ENCODE results near the gene CLCN2. TPM values are rescaled to one million over a fixed set of nuclear protein-coding genes. Genes with fewer than 3 reads are reported as not detected.

The CLCN2 gene
- total RNA-seq, 1 experiment from 2014 or later = 23.0 TPM

DNA sequence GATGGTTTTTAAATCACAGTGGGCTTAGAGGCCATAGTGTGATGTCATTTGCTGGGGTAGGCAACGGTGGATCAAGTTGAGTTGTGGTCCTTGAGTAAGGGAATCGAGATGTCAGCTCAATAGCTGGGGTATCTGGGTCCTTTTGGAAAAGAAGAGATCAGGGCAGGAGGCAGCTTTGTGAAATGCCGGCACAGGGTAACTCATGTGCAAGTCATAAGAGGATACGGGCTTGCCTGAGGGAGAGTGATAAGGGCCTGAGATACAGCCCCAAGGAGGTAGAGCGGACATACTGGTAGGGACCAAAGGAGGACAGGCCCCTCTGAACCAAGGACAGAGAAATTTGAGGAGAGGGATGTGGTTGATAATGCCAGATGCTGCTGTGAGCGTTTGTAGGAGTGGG lies 28.2 kb downstream of the CLCN2 start:
- Histone ChIP-seq H3K4me1 (no peaks in the 10 kb centered on the region), H3K36me3 (ENCODE audit: control insufficient read depth, insufficient read depth, low read length) (peaks cover 9% of the 10 kb centered on the region), H3K27me3 (replicated peaks; ENCODE audit: control insufficient read depth, insufficient read depth, low read length) (no peaks in the 10 kb centered on the region), H3K4me3 (ENCODE audit: low read depth, low read length) (no peak overlapping the region), H3K9me3 (no peaks in the 10 kb centered on the region)
- intact Hi-C loops (cut with micrococcal nuclease; ENCODE audit: unreplicated experiment) = no loop called here
- Mint-ChIP-seq H3K4me1 (ENCODE audit: low read depth, unreplicated experiment) (no peaks in the 10 kb centered on the region), H3K27me3 (ENCODE audit: insufficient read depth, unreplicated experiment) (no peaks in the 10 kb centered on the region), H3K9me3 (ENCODE audit: unreplicated experiment) (no peaks in the 10 kb centered on the region), H3K27ac (ENCODE audit: unreplicated experiment) (peak overlapping the region; percentile 22), H3K4me3 (ENCODE audit: unreplicated experiment) (no peak overlapping the region), H3K36me3 (ENCODE audit: insufficient read depth, unreplicated experiment) (peaks cover 98% of the 10 kb centered on the region)
- BruUV-seq (replicated peaks) = TSS peak; percentile 3
- DNase-seq = no peak
- ChIA-PET CTCF (no interaction called here), POLR2A (no interaction called here)
- TF ChIP-seq CTCF (IDR thresholded peaks at IDR 0.05; ENCODE audit: insufficient read depth in 1 of 2, low read depth in 1 of 2, low read length in 1 of 2, severe bottlenecking in 1 of 2, unreplicated experiment in 1 of 2) = no peak

DNA sequence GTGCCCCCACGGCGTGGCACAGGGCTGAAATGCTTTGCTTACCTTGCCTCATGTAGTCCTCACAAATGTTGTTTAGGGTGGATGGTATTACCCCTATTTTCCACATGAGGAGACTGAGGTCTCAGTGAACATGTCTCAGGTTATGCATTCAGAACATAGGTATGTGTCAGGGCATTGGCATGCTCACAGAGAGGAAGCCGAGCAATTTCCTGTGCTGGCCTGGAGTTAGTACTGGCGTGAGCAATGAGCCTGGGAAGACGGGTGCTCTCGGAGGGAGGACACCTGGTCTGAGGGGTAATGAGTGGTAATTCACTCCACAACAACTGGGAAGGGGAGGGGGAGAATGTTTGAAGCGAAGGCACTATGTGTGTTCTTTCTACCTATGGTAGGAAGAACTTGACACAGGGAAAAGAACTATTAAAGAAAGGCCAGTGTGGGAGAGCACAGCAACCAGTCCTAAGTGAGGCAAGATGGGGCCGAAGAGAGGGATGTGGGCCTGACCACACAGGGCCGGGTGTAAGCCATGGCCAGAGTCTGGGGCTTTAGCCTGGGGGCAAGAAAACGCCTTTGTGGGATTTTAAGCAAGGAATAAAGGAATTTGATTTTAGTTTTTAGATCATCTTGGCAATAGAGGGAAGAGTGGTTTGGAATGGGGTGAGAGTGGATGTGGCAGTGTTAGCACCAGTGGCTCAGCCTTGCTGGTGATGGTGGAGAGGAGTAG lies 28.9 kb downstream of the CLCN2 start:
- Histone ChIP-seq H3K4me1 (no peaks in the 10 kb centered on the region), H3K27me3 (replicated peaks; ENCODE audit: control insufficient read depth, insufficient read depth, low read length) (no peaks in the 10 kb centered on the region), H3K36me3 (ENCODE audit: control insufficient read depth, insufficient read depth, low read length) (peaks cover 11% of the 10 kb centered on the region), H3K4me3 (ENCODE audit: low read depth, low read length) (no peak overlapping the region), H3K9me3 (no peaks in the 10 kb centered on the region)
- POLR2A ChIA-PET = no interaction called here
- Mint-ChIP-seq H3K9me3 (ENCODE audit: unreplicated experiment) (no peaks in the 10 kb centered on the region), H3K4me3 (ENCODE audit: unreplicated experiment) (no peak overlapping the region), H3K4me1 (ENCODE audit: low read depth, unreplicated experiment) (no peaks in the 10 kb centered on the region), H3K36me3 (ENCODE audit: insufficient read depth, unreplicated experiment) (peaks cover 99% of the 10 kb centered on the region), H3K27me3 (ENCODE audit: insufficient read depth, unreplicated experiment) (no peaks in the 10 kb centered on the region), H3K27ac (ENCODE audit: unreplicated experiment) (peak overlapping the region; percentile 22)
- intact Hi-C loops (cut with micrococcal nuclease; ENCODE audit: unreplicated experiment) = no loop called here
- no TSS peak for BruUV-seq (replicated peaks)
- CTCF ChIA-PET = no interaction called here
- DNase-seq = no peak
- no peak for TF ChIP-seq CTCF (IDR thresholded peaks at IDR 0.05; ENCODE audit: insufficient read depth in 1 of 2, low read depth in 1 of 2, low read length in 1 of 2, severe bottlenecking in 1 of 2, unreplicated experiment in 1 of 2)

GRCh38 chr3:184328516-184328915 lies 32.9 kb downstream of the CLCN2 start:
- CTCF ChIA-PET = no interaction called here
- BruUV-seq (replicated peaks) = no TSS peak
- no peaks in the 10 kb centered on the region for H3K4me1 ChIP-seq

More at GRCh38 chr3:184328516-184328915, 32.9 kb downstream of the CLCN2 start:
- POLR2A ChIA-PET = no interaction called here
- Mint-ChIP-seq H3K9me3 (ENCODE audit: unreplicated experiment) (no peaks in the 10 kb centered on the region), H3K27ac (ENCODE audit: unreplicated experiment) (no peak overlapping the region), H3K4me3 (ENCODE audit: unreplicated experiment) (no peak overlapping the region), H3K27me3 (ENCODE audit: insufficient read depth, unreplicated experiment) (no peaks in the 10 kb centered on the region), H3K36me3 (ENCODE audit: insufficient read depth, unreplicated experiment) (peaks cover 100% of the 10 kb centered on the region), H3K4me1 (ENCODE audit: low read depth, unreplicated experiment) (no peaks in the 10 kb centered on the region)
- DNase-seq = no peak
- no peak overlapping the region for H3K4me3 ChIP-seq (ENCODE audit: low read depth, low read length)
- intact Hi-C loops (cut with micrococcal nuclease; ENCODE audit: unreplicated experiment) = no loop called here
- no peaks in the 10 kb centered on the region for H3K9me3 ChIP-seq
- no peak for TF ChIP-seq CTCF (IDR thresholded peaks at IDR 0.05; ENCODE audit: insufficient read depth in 1 of 2, low read depth in 1 of 2, low read length in 1 of 2, severe bottlenecking in 1 of 2, unreplicated experiment in 1 of 2)
- peaks cover 13% of the 10 kb centered on the region for H3K36me3 ChIP-seq (ENCODE audit: control insufficient read depth, insufficient read depth, low read length)
- no peaks in the 10 kb centered on the region for H3K27me3 ChIP-seq (replicated peaks; ENCODE audit: control insufficient read depth, insufficient read depth, low read length)

Measured in Caco-2 (cell line).